Psoas muscle (tissue), 8 donors: ENCODE results near the gene XIRP2. TPM values are rescaled to one million over a fixed set of nuclear protein-coding genes. Genes with fewer than 3 reads are reported as not detected.

Source experiments
- ATAC-seq, 4 donors: fragments of 200-7000 bp; cut with Tn5 transposase; one replicate each; pipeline ENCODE4 v1.9.1; 2020; ENCODE audit warnings: moderate library complexity in 3 of 4, mild to moderate bottlenecking in 2 of 4
- DNase-seq, 2 donors: peaks; one replicate each; pipeline ENCODE4 v3.0.0-alpha.2; 2020
- H3K27ac ChIP-seq: fragments of 200-600 bp; one replicate; pipeline ENCODE4 v1.8.0; 2022
- H3K27me3 ChIP-seq, 3 donors: fragments of 200-600 bp in 1 of 3; one replicate each; pipeline versions ENCODE4 v1.6.1 to v1.8.0; 2013 to 2022; ENCODE audit warnings: low read length in 2 of 3, mild to moderate bottlenecking in 2 of 3, moderate library complexity in 1 of 3; ENCODE audit not compliant: insufficient read depth in 3 of 3
- H3K36me3 ChIP-seq, 2 donors: fragments of 200-600 bp in 1 of 2; one replicate each; pipeline versions ENCODE4 v1.6.1 to v1.8.0; 2013 to 2022; ENCODE audit warnings: low read depth in 1 of 2, mild to moderate bottlenecking in 1 of 2, moderate library complexity in 1 of 2; ENCODE audit not compliant: insufficient read depth in 1 of 2
- H3K4me1 ChIP-seq: fragments of 200-600 bp; one replicate; pipeline ENCODE4 v1.8.0; 2022
- H3K4me3 ChIP-seq: fragments of 200-600 bp; one replicate; pipeline ENCODE4 v1.8.0; 2022; ENCODE audit warnings: mild to moderate bottlenecking
- H3K9me3 ChIP-seq: fragments of 200-600 bp; one replicate; pipeline ENCODE4 v1.8.0; 2022
- WGBS, 3 donors: extraction: QIAGEN DNeasy Blood & Tissue Kit; methylation state at CpG; one replicate each; pipeline versions ENCODE4 v1.1.6 to v1.1.7; 2013; 5-methylcytosine and 5-hydroxymethylcytosine counted together
- intact Hi-C, 2 donors: fragments of 100-400 bp; cut with DNase I; formaldehyde crosslinking; loops; one replicate each; pipeline versions ENCODE4 v1.11.0 to v1.14.2; 2022
- polyA plus RNA-seq, 3 donors: library from polyadenylated mRNA; stranded (reverse); fragments of 200-250 nt; gene quantifications; one replicate each; pipeline ENCODE4 v1.2.3, GENCODE V29; 2013
- total RNA-seq, 4 donors: library from RNA; stranded (reverse); fragmentation: NEBNext Ultra II Directional in 2 of 4; extraction: Animal tissue kit (Norgen Biotek cat#: 25700) in 2 of 4; gene quantifications; one replicate each; pipeline versions ENCODE4 v1.2.1 to v1.2.4, GENCODE V29; 2021 to 2023
- TF ChIP-seq, protein P1 (sequence below): fragments of 200-600 bp; IDR thresholded peaks from one replicate; pipeline ENCODE4 v1.8.0; 2022; ENCODE audit warnings: antibody characterized with exemption
- donor health status: healthy with polysubstance abuse.
- donor health status: DM: no; HTN: no; CAD: no; lungs with moderate emphysema.
- donor health status: Bipolar disorder and iron deficiency.
- donor health status: healthy.
- donor health status: DM: yes; HTN: yes; CAD: no.
- donor health status: DM: no; HTN: no; CAD: no.
- donor health status: DM: no; HTN: no; CAD: no.
- donor health status: DM: yes; HTN: yes; CAD: no.

The XIRP2 gene
- total and polyA plus RNA-seq, 7 donors, result 355 to 8,701 (median 2,071) TPM

- Histone ChIP-seq H3K4me3 (peak overlapping the region; percentile 79), H3K9me3 (no peaks in the 10 kb centered on the region), H3K4me1 (peaks cover 9% of the 10 kb centered on the region), H3K36me3 (no peaks in the 10 kb centered on the region), H3K27me3 (peaks cover 9 to 47% (median 11%) of the 10 kb centered on the region in 3 donors), H3K27ac (no peak overlapping the region)
- intact Hi-C loops, result no loop called here
- DNase-seq, result peak; percentile 18 to 56
- peak; percentile 6 to 40 (median 18) for ATAC-seq
- TF ChIP-seq, protein P1, sequence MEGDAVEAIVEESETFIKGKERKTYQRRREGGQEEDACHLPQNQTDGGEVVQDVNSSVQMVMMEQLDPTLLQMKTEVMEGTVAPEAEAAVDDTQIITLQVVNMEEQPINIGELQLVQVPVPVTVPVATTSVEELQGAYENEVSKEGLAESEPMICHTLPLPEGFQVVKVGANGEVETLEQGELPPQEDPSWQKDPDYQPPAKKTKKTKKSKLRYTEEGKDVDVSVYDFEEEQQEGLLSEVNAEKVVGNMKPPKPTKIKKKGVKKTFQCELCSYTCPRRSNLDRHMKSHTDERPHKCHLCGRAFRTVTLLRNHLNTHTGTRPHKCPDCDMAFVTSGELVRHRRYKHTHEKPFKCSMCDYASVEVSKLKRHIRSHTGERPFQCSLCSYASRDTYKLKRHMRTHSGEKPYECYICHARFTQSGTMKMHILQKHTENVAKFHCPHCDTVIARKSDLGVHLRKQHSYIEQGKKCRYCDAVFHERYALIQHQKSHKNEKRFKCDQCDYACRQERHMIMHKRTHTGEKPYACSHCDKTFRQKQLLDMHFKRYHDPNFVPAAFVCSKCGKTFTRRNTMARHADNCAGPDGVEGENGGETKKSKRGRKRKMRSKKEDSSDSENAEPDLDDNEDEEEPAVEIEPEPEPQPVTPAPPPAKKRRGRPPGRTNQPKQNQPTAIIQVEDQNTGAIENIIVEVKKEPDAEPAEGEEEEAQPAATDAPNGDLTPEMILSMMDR, result no peak
- 1% methylated on average over 41 to 68 of the region's 68 CpGs for WGBS, 3 donors
Measured at GRCh38 chr2:167293172-167293781, 405.0 kb downstream of the XIRP2 start.

GRCh38 chr2:167293943-167294775 is 405.9 kb downstream of the XIRP2 start:
- ATAC-seq (peak in 1 of 4 donors; percentile 32), DNase-seq (peak; percentile 18 to 52)
- H3K36me3 ChIP-seq, result no peaks in the 10 kb centered on the region
- WGBS, 3 donors, result 1 to 2% (median 1%) methylated on average over 35 to 39 of the region's 39 CpGs
- peaks cover 9% of the 10 kb centered on the region for H3K4me1 ChIP-seq
- peak overlapping the region; percentile 79 for H3K4me3 ChIP-seq
- H3K27me3 ChIP-seq, result peaks cover 9 to 51% (median 11%) of the 10 kb centered on the region in 3 donors
- no peak overlapping the region for H3K27ac ChIP-seq
- TF ChIP-seq, protein P1, result no peak
- intact Hi-C loops, result no loop called here
- no peaks in the 10 kb centered on the region for H3K9me3 ChIP-seq

DNA sequence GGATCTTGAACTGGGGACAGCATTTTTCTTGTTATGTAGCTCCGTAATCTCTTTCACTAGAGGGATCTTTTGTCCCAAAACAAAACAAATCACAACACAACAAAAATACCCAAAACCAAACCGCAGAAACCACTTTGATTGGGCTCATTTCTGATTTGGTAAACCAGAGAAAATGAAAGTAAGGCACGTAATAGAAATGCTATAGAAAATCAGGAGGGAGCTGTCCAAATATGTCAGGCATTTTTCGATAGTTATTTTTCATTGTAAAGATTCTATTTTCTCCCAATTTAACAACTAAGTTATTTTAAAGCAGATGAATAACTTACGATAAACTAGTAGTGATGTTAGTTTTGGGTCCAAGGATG is 406.5 kb downstream of the XIRP2 start:
- ATAC-seq (no peak), DNase-seq (no peak)
- H3K27ac ChIP-seq, result no peak overlapping the region
- intact Hi-C loops, result no loop called here
- H3K4me3 ChIP-seq, result peak overlapping the region; percentile 79
- no peaks in the 10 kb centered on the region for H3K36me3 ChIP-seq
- peaks cover 9 to 53% (median 11%) of the 10 kb centered on the region in 3 donors for H3K27me3 ChIP-seq
- H3K9me3 ChIP-seq, result no peaks in the 10 kb centered on the region
- TF ChIP-seq, protein P1, result no peak
- peaks cover 9% of the 10 kb centered on the region for H3K4me1 ChIP-seq
- WGBS, 3 donors, result 9 to 13% (median 9%) methylated on average over 5 of the region's 5 CpGs

GRCh38 chr2:167297292-167297691 is 409.0 kb downstream of the XIRP2 start:
- 94 to 100% (median 99%) methylated on average over 1 of the region's 1 CpG for whole genome bisulfite sequencing, 3 donors
- intact Hi-C loops, result no loop called here

More at GRCh38 chr2:167297292-167297691, 409.0 kb downstream of the XIRP2 start:
- H3K9me3 ChIP-seq, result no peaks in the 10 kb centered on the region
- peaks cover 9 to 53% (median 11%) of the 10 kb centered on the region in 3 donors for H3K27me3 ChIP-seq
- H3K4me3 ChIP-seq, result no peak overlapping the region
- TF ChIP-seq, protein P1, result no peak
- ATAC-seq (no peak), DNase-seq (no peak)
- H3K27ac ChIP-seq, result no peak overlapping the region
- H3K36me3 ChIP-seq, result no peaks in the 10 kb centered on the region
- H3K4me1 ChIP-seq, result peaks cover 9% of the 10 kb centered on the region
